OCI-LY1 (cell line): ENCODE data around the gene CXCL3.

Experiments
- CTCF ChIP-seq: fragments of 200-600 bp; sonication (generic), shearing (Covaris generic); IDR thresholded peaks from 2 replicates; pipeline ENCODE4 v1.5.1; 2017; ENCODE audit warnings: mild to moderate bottlenecking, antibody characterized with exemption, low read length, moderate library complexity, mixed read lengths
- EZH2 ChIP-seq: fragments of 200-600 bp; sonication (generic), shearing (Covaris generic); IDR thresholded peaks from 2 replicates; pipeline ENCODE4 v1.8.0; 2017; ENCODE audit warnings: borderline replicate concordance, mixed run types, mild to moderate bottlenecking, antibody characterized with exemption, low read length, moderate library complexity, mixed read lengths

GRCh38 chr4:74015126-74015780 is 23.2 kb downstream of the CXCL3 start:
- TF ChIP-seq CTCF (no peak), EZH2 (no peak)
